Gastrocnemius medialis (tissue), 4 donors: ENCODE results near the gene DPP3. TPM values are rescaled to one million over a fixed set of nuclear protein-coding genes. Genes with fewer than 3 reads are reported as not detected.
"Not testable (repeated sequence)": the region's sequence is repeated elsewhere in the genome, so short reads cannot be mapped to it uniquely, and the experiment has no call there.

Experiments
- ATAC-seq, 2 donors: fragments of 150-250 bp; one replicate each; pipeline ENCODE4 v1.9.1; 2016
- DNase-seq, 2 donors: peaks; one replicate each; pipeline ENCODE4 v3.0.0-alpha.2; 2019
- H3K27ac ChIP-seq, 4 donors: fragments of 200-600 bp; sonication (generic); 1 replicate in 1 of 4; 2 replicates in 3 of 4; pipeline ENCODE4 v1.5.1; 2016 to 2018; ENCODE audit warnings: mild to moderate bottlenecking in 2 of 4, moderate library complexity in 1 of 4
- H3K27me3 ChIP-seq, 3 donors: fragments of 200-600 bp; sonication (generic) in 2 of 3; 1 replicate in 1 of 3; 2 replicates in 2 of 3; pipeline versions ENCODE4 v1.5.1 to v1.6.0; 2016 to 2019; ENCODE audit warnings: mild to moderate bottlenecking in 1 of 3, moderate library complexity in 1 of 3
- H3K36me3 ChIP-seq, 2 donors: fragments of 200-600 bp; sonication (generic) in 1 of 2; one replicate each; pipeline ENCODE4 v1.5.1; 2017 to 2018
- H3K4me1 ChIP-seq, 2 donors: fragments of 200-600 bp; sonication (generic) in 1 of 2; one replicate each; pipeline ENCODE4 v1.5.1; 2016 to 2017; ENCODE audit warnings: mild to moderate bottlenecking in 2 of 2
- H3K4me3 ChIP-seq, 4 donors: fragments of 200-600 bp; sonication (generic) in 3 of 4; 1 replicate in 1 of 4; 2 replicates in 3 of 4; pipeline ENCODE4 v1.5.1; 2016 to 2019; ENCODE audit warnings: mild to moderate bottlenecking in 2 of 4
- H3K9me3 ChIP-seq, 3 donors: fragments of 200-600 bp; sonication (generic) in 2 of 3; 1 replicate in 1 of 3; 2 replicates in 2 of 3; pipeline ENCODE4 v1.5.1; 2016 to 2019
- POLR2A ChIP-seq, 2 donors: fragments of 450-650 bp; IDR thresholded peaks; one replicate each; pipeline ENCODE4 v1.6.1; 2017; ENCODE audit warnings: antibody characterized with exemption in 2 of 2, mild to moderate bottlenecking in 2 of 2, moderate library complexity in 2 of 2
- in situ Hi-C, 4 donors: fragments of 200-750 bp; cut with MboI; loops; one replicate each; pipeline versions ENCODE4 v1.15.0 to v1.8.0; 2017; ENCODE audit warnings: low sequenced_read_pairs in 4 of 4
- intact Hi-C: fragments of 100-400 bp; cut with DNase I; formaldehyde crosslinking; loops from one replicate; pipeline ENCODE4 v1.15.1; 2023; ENCODE audit warnings: low total_unique reads
- total RNA-seq, 4 donors: library from RNA; depleted of rRNA; stranded (reverse); fragments of >200 nt; gene quantifications; one replicate each; pipeline versions ENCODE4 v1.1.0 to v1.2.3, GENCODE V29; 2016
- TF ChIP-seq, protein P1 (sequence below), 5 experiments: fragments of 450-650 bp in 3 of 5; fragments of 200-600 bp in 2 of 5; sonication (generic) in 2 of 5; IDR thresholded peaks in 4 of 5; conservative IDR thresholded peaks in 1 of 5; 1 replicate in 4 of 5; 2 replicates in 1 of 5; pipeline ENCODE4 v1.5.1; 2016 to 2019; ENCODE audit warnings: antibody characterized with exemption in 5 of 5, mild to moderate bottlenecking in 3 of 5, moderate library complexity in 3 of 5

Gene DPP3
- total RNA-seq, 4 donors from 2014 or later: 28.5 to 58.5 (median 37.4) TPM

DNA sequence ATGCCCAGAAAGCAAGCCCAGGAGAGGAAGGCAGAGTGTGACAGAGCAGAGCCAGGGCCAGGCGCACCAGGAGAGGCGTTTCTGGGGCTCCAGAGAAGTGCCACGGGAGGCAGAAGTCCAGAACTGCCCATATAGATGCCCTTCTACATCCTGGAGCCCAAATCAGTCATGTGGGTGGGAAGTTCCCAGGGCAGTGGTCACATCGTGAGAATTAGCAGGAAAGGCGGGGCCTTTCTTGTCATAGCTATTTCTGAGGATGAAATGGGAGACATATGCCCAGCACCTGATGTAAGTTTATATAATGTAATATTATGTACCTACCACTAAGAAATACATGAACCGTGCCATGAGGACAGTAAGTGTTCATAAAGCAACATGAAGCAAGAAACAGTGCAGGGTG is 52.5 kb downstream of the DPP3 start:
- intact Hi-C loops: no loop called here
- Histone ChIP-seq H3K27ac (no peak overlapping the region), H3K9me3 (no peaks in the 10 kb centered on the region), H3K4me1 (no peaks in the 10 kb centered on the region), H3K36me3 (peaks cover 0 to 24% of the 10 kb centered on the region in 2 donors), H3K4me3 (no peak overlapping the region), H3K27me3 (no peaks in the 10 kb centered on the region)
- ATAC-seq (no peak), DNase-seq (no peak)
- in situ Hi-C loops: no loop called here
- TF ChIP-seq, protein P1, sequence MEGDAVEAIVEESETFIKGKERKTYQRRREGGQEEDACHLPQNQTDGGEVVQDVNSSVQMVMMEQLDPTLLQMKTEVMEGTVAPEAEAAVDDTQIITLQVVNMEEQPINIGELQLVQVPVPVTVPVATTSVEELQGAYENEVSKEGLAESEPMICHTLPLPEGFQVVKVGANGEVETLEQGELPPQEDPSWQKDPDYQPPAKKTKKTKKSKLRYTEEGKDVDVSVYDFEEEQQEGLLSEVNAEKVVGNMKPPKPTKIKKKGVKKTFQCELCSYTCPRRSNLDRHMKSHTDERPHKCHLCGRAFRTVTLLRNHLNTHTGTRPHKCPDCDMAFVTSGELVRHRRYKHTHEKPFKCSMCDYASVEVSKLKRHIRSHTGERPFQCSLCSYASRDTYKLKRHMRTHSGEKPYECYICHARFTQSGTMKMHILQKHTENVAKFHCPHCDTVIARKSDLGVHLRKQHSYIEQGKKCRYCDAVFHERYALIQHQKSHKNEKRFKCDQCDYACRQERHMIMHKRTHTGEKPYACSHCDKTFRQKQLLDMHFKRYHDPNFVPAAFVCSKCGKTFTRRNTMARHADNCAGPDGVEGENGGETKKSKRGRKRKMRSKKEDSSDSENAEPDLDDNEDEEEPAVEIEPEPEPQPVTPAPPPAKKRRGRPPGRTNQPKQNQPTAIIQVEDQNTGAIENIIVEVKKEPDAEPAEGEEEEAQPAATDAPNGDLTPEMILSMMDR (IDR thresholded peaks at IDR 0.05 in 4 of 5, conservative IDR thresholded peaks at IDR 0.05 in 1 of 5): no peak
- no peak for TF ChIP-seq POLR2A (IDR thresholded peaks at IDR 0.05)

DNA sequence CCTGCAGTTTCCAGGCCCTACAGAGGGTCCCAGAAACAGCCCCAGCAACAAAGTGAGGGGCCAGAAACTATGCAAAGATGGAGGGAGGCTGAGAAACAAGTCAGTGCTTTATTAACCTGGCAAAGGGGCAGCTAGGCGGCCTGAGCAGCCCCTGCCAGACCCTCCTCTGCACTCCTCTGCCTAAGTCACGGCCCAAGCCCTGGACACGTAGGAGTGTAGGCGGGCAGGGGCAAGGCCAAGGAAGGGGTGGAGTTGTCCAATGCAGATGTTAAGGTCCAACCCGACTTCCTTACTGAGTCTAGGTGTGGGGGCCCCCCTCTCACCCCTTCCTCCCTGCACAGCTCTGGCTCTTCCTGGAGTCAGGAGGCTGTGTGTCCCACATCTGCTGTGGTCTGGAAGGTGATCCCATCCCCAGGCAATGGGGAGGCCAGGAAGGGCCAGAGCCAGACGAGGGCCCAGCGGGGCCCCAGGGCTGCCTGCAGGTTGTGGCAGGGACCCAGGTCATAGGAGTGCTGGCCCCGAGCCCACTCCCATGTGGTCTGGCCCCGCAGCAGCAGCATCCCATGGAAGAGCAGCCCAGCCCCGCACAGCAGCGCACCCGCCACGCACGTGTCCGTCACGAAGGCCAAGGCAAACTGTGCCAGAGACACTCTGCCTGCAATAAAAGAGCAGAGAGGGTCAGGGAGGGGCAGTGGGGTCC is 59.1 kb downstream of the DPP3 start:
- ATAC-seq: no peak
- DNase-seq: no peak
- Histone ChIP-seq H3K4me3 (no peak overlapping the region), H3K27ac (no peak overlapping the region), H3K36me3 (peaks cover 0 to 28% of the 10 kb centered on the region in 2 donors), H3K9me3 (no peaks in the 10 kb centered on the region), H3K4me1 (peaks cover 0 to 14% of the 10 kb centered on the region in 2 donors), H3K27me3 (no peaks in the 10 kb centered on the region)
- no peak for TF ChIP-seq POLR2A (IDR thresholded peaks at IDR 0.05)
- TF ChIP-seq, protein P1 (IDR thresholded peaks at IDR 0.05 in 4 of 5, conservative IDR thresholded peaks at IDR 0.05 in 1 of 5): no peak
- in situ Hi-C loops: no loop called here
- intact Hi-C loops: no loop called here

DNA sequence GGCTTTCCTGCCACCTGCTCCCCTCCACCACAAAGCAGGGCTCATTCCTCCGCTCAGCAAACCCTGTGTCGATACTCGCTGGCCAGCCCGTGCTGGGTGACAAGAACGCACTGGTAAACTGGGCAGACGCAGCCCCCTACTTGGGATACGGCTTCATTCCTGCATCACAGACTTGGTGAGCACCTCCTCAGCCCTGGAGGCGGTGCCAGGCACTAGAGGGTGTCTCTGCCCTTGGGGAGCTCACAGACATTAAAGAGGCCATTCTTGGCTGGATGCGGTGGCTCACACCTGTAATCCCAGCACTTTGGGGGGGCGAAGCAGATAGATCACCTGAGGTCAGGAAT is 59.6 kb downstream of the DPP3 start:
- in situ Hi-C loops: no loop called here
- H3K4me3 ChIP-seq: no peak overlapping the region
- no peaks in the 10 kb centered on the region for H3K27me3 ChIP-seq
- H3K27ac ChIP-seq: no peak overlapping the region
- DNase-seq (no peak), ATAC-seq (no peak)
- H3K4me1 ChIP-seq: peaks cover 2 to 17% of the 10 kb centered on the region in 2 donors
- H3K9me3 ChIP-seq: no peaks in the 10 kb centered on the region
- peaks cover 0 to 28% of the 10 kb centered on the region in 2 donors for H3K36me3 ChIP-seq
- intact Hi-C loops: no loop called here
- TF ChIP-seq, protein P1 (IDR thresholded peaks at IDR 0.05 in 4 of 5, conservative IDR thresholded peaks at IDR 0.05 in 1 of 5): no peak
- no peak for TF ChIP-seq POLR2A (IDR thresholded peaks at IDR 0.05)

DNA sequence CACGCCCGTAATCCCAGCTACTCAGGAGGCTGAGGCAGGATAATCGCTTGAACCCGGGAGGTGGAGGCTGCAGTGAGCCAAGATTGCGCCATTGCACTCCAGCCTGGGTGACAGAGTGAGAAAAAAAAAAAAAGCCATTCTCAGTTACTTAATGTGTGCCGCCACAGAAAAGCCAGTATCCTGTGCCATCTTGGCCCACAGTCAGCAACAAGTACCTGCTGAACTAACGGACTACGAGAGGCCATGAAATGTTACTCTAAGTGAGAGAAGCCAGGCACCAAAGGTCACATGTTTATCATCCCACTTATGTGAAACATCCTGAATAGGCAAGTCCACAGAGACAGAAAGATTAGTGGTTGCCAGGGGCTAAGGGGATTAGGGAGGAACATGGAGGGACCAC is 60.4 kb downstream of the DPP3 start:
- ATAC-seq, H3K27ac ChIP-seq, H3K4me3 ChIP-seq, H3K27me3 ChIP-seq, in situ Hi-C loops, H3K9me3 ChIP-seq, intact Hi-C loops, DNase-seq: not testable (repeated sequence)
- peaks cover 0 to 28% of the 10 kb centered on the region in 2 donors for H3K36me3 ChIP-seq
- H3K4me1 ChIP-seq: peaks cover 7 to 22% of the 10 kb centered on the region in 2 donors

DNA sequence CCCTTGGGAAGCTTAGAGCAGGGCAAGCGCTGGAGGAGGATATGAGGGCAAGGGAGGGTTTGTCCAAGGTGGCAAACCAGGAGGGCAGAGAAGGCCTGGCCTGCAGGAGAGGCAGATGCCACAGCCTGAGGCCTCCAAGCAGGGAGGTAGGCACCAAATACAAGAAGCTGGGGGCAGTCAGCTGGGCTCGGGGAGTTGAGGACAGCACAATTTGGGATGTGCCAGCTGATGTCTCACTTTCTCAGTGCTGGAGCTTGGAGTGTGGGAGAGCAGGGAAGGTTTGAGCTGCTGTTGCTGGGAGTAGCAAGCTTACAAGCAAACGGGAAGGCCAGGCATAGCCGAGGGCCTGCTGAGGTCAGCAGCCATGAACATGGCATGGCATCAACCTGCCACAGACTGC is 61.7 kb downstream of the DPP3 start:
- no peak for ATAC-seq
- TF ChIP-seq, protein P1 (IDR thresholded peaks at IDR 0.05 in 4 of 5, conservative IDR thresholded peaks at IDR 0.05 in 1 of 5): no peak
- no peak for TF ChIP-seq POLR2A (IDR thresholded peaks at IDR 0.05)
- no peak for DNase-seq
- peaks cover 14 to 30% of the 10 kb centered on the region in 2 donors for H3K4me1 ChIP-seq
- peaks cover 0 to 18% of the 10 kb centered on the region in 2 donors for H3K36me3 ChIP-seq
- no peaks in the 10 kb centered on the region for H3K9me3 ChIP-seq
- peak overlapping the region in 1 of 4 donors; percentile 36 for H3K27ac ChIP-seq
- H3K27me3 ChIP-seq: no peaks in the 10 kb centered on the region
- H3K4me3 ChIP-seq: no peak overlapping the region
- in situ Hi-C loops (no loop called here), intact Hi-C loops (no loop called here)
